HEK293T (cell line): ENCODE results near the gene CHIC2.

ENCODE experiments used
- ARNT ChIP-seq: fragments of 450-650 bp; IDR thresholded peaks from 2 replicates; pipeline ENCODE4 v1.6.1; 2017; ENCODE audit warnings: mild to moderate bottlenecking
- BHLHE40 ChIP-seq: fragments of 450-650 bp; IDR thresholded peaks from 2 replicates; pipeline ENCODE4 v1.6.1; 2016; ENCODE audit warnings: mild to moderate bottlenecking, moderate library complexity, borderline replicate concordance
- CTBP1 ChIP-seq: fragments of 450-650 bp; IDR thresholded peaks from 2 replicates; pipeline ENCODE4 v1.6.1; 2016; ENCODE audit warnings: borderline replicate concordance
- FOXA1 ChIP-seq: fragments of 450-650 bp; IDR thresholded peaks from 2 replicates; pipeline ENCODE4 v1.6.1; 2016; ENCODE audit warnings: mild to moderate bottlenecking
- FOXK2 ChIP-seq: fragments of 450-650 bp; IDR thresholded peaks from 2 replicates; pipeline ENCODE4 v1.6.1; 2016; ENCODE audit warnings: mild to moderate bottlenecking
- FOXM1 ChIP-seq: fragments of 450-650 bp; IDR thresholded peaks from 2 replicates; pipeline ENCODE4 v1.6.1; 2017; ENCODE audit warnings: mild to moderate bottlenecking, borderline replicate concordance
- L3MBTL2 ChIP-seq: fragments of 450-650 bp; conservative IDR thresholded peaks from 2 replicates; pipeline ENCODE4 v1.6.1; 2016; ENCODE audit warnings: mild to moderate bottlenecking
- NFRKB ChIP-seq: fragments of 450-650 bp; IDR thresholded peaks from 2 replicates; pipeline ENCODE4 v1.6.1; 2016; ENCODE audit warnings: mild to moderate bottlenecking, moderate library complexity
- SP1 ChIP-seq: fragments of 450-650 bp; IDR thresholded peaks from 2 replicates; pipeline ENCODE4 v1.6.1; 2017
- SUZ12 ChIP-seq: fragments of 450-650 bp; IDR thresholded peaks from 2 replicates; pipeline ENCODE4 v1.6.1; 2016; ENCODE audit warnings: mild to moderate bottlenecking
- TARDBP ChIP-seq: fragments of 450-650 bp; IDR thresholded peaks from 2 replicates; pipeline ENCODE4 v1.6.1; 2016
- ZNF384 ChIP-seq: fragments of 450-650 bp; IDR thresholded peaks from 2 replicates; pipeline ENCODE4 v1.6.1; 2016

- no peak for TF ChIP-seq L3MBTL2
- TF ChIP-seq FOXA1: no peak
- no peak for TF ChIP-seq CTBP1
- TF ChIP-seq NFRKB: no peak
- no peak for TF ChIP-seq ZNF384
- no peak for TF ChIP-seq FOXM1
- TF ChIP-seq SUZ12: no peak
- TF ChIP-seq TARDBP: no peak
- no peak for TF ChIP-seq FOXK2
- TF ChIP-seq BHLHE40: no peak
- TF ChIP-seq ARNT: no peak
- no peak for TF ChIP-seq SP1
These were observed 13.4 kb upstream of the CHIC2 start for GRCh38 chr4:54077812-54078211.
